Measurements from ENCODE around the gene EPHA2.

- TF ChIP-seq CTCF (IDR thresholded peaks at IDR 0.05) (no peak), TAF1 (IDR thresholded peaks at IDR 0.05; ENCODE audit: borderline replicate concordance, low read depth, low read length) (no peak), SIN3A (IDR thresholded peaks at IDR 0.05; ENCODE audit: borderline replicate concordance, low read depth, low read length) (no peak), USF2 (IDR thresholded peaks at IDR 0.05; ENCODE audit: borderline replicate concordance, low read depth, low read length) (no peak), NRF1 (IDR thresholded peaks at IDR 0.05; ENCODE audit: low read depth, low read length) (no peak), REST (IDR thresholded peaks at IDR 0.05; ENCODE audit: low read depth, low read length) (no peak), SMC3 (IDR thresholded peaks at IDR 0.05; ENCODE audit: low read depth, low read length) (no peak), GABPA (IDR thresholded peaks at IDR 0.05; ENCODE audit: low read depth) (no peak), MAX (IDR thresholded peaks at IDR 0.05; ENCODE audit: low read depth) (no peak), USF1 (IDR thresholded peaks at IDR 0.05; ENCODE audit: borderline replicate concordance, low read depth) (no peak), RAD21 (IDR thresholded peaks at IDR 0.05; ENCODE audit: low read length) (no peak), POLR2AphosphoS5 (IDR thresholded peaks at IDR 0.05; ENCODE audit: low read depth, low read length) (no peak)
Observed at GRCh38 chr1:16092923-16093511, 62.9 kb downstream of the EPHA2 start.
